NB4 (cell line): ENCODE results near the gene MRGPRG.

Source experiments
- MAX ChIP-seq: IDR thresholded peaks from 2 replicates; pipeline ENCODE4 v1.6.1; 2011; ENCODE audit warnings: low read depth, low read length
- POLR2A ChIP-seq: IDR thresholded peaks from 2 replicates; pipeline ENCODE4 v1.6.1; 2011; ENCODE audit warnings: mild to moderate bottlenecking; ENCODE audit not compliant: insufficient read length; ENCODE audit errors: extremely low read depth
- TF ChIP-seq, protein P1 (sequence below): IDR thresholded peaks from one replicate; pipeline ENCODE4 v1.5.1; 2012; ENCODE audit warnings: low read depth, low read length

DNA sequence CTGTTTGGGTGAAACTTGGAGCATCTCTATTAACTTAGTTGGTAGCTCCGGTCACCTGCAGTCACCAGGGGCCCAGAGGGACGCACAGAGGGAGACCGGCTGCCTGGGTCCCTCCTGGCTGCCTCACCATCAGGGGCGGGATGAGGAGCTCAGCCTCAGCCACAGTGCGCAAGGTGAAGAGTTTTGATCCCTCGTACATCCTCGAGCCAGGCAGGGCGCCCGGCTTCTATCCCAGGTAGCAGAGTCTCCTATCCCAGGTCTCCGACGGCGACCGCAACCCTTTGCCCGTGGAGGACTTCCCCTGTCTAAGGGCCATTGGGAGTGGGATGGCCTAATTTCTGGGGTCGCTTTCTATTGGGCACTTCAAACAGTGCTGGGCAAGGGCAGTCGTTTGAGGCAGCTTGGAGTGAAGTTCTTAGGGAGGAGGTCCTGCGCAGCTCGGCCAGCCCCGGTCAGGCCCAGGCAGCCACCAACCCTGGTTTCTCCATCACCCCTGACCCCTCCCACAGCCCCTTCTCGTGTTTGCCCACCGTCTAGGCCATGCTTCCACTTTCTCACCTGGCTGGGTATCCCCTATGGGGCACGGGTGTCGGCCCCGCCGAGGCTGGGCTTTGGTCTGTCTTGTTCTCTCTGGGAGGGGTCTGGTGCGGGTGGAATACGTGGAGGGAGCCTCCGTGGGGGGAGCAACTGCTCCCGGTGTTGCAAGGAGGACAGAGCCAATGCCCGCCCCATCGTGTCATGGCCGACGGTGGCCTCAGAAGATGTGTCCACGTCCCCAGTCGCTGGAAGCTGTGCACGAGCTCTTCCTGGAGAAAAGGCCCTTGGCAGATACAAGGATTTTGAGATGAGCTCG lies 3.6 kb upstream of the MRGPRG start:
- TF ChIP-seq, protein P1, sequence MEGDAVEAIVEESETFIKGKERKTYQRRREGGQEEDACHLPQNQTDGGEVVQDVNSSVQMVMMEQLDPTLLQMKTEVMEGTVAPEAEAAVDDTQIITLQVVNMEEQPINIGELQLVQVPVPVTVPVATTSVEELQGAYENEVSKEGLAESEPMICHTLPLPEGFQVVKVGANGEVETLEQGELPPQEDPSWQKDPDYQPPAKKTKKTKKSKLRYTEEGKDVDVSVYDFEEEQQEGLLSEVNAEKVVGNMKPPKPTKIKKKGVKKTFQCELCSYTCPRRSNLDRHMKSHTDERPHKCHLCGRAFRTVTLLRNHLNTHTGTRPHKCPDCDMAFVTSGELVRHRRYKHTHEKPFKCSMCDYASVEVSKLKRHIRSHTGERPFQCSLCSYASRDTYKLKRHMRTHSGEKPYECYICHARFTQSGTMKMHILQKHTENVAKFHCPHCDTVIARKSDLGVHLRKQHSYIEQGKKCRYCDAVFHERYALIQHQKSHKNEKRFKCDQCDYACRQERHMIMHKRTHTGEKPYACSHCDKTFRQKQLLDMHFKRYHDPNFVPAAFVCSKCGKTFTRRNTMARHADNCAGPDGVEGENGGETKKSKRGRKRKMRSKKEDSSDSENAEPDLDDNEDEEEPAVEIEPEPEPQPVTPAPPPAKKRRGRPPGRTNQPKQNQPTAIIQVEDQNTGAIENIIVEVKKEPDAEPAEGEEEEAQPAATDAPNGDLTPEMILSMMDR = no peak
- TF ChIP-seq POLR2A (no peak), MAX (no peak)
